Endodermal cell (in vitro differentiated cells): ENCODE results near the gene SLAIN1. TPM values are rescaled to one million over a fixed set of nuclear protein-coding genes. Genes with fewer than 3 reads are reported as not detected.

Source experiments
- DNase-seq: peaks from one replicate; pipeline ENCODE4 v3.0.0-alpha.2; 2017
- H3K27ac ChIP-seq: 2 replicates; pipeline ENCODE4 v1.5.1; 2013; ENCODE audit warnings: mild to moderate bottlenecking, low read depth, low read length, moderate library complexity
- H3K27me3 ChIP-seq: 2 replicates; pipeline ENCODE4 v1.6.1; 2013; ENCODE audit warnings: mild to moderate bottlenecking, low read length, moderate library complexity; ENCODE audit not compliant: insufficient read depth, control insufficient read depth, poor library complexity, severe bottlenecking
- H3K36me3 ChIP-seq: 2 replicates; pipeline ENCODE4 v1.7.0; 2013; ENCODE audit warnings: mild to moderate bottlenecking, low read length, moderate library complexity; ENCODE audit not compliant: control insufficient read depth, insufficient read depth
- H3K4me1 ChIP-seq: one replicate; pipeline ENCODE4 v1.7.0; 2013; ENCODE audit warnings: low read length; ENCODE audit not compliant: control insufficient read depth, insufficient read depth
- H3K4me3 ChIP-seq: 2 replicates; pipeline ENCODE4 v1.5.1; 2013; ENCODE audit warnings: mild to moderate bottlenecking, low read length, moderate library complexity
- H3K9ac ChIP-seq: 2 replicates; pipeline ENCODE4 v1.6.1; 2013; ENCODE audit warnings: mild to moderate bottlenecking, low read length, moderate library complexity; ENCODE audit not compliant: poor library complexity, severe bottlenecking; ENCODE audit errors: extremely low read depth
- H3K9me3 ChIP-seq: 2 replicates; pipeline ENCODE4 v1.6.1; 2013; ENCODE audit warnings: mild to moderate bottlenecking, low read length, moderate library complexity; ENCODE audit not compliant: control insufficient read depth
- H3K27ac Mint-ChIP-seq: 2 replicates; pipeline ENCODE4 v1.8.0; 2020; ENCODE audit warnings: mixed read lengths
- H3K27me3 Mint-ChIP-seq: 2 replicates; pipeline ENCODE4 v1.8.0; 2021; ENCODE audit warnings: mild to moderate bottlenecking, mixed read lengths; ENCODE audit not compliant: insufficient read depth
- H3K36me3 Mint-ChIP-seq: 2 replicates; pipeline ENCODE4 v1.8.0; 2020; ENCODE audit warnings: low read depth, mixed read lengths
- H3K4me1 Mint-ChIP-seq: 2 replicates; pipeline ENCODE4 v1.8.0; 2020; ENCODE audit warnings: mixed read lengths
- H3K4me3 Mint-ChIP-seq: 2 replicates; pipeline ENCODE4 v1.8.0; 2020; ENCODE audit warnings: mild to moderate bottlenecking, moderate library complexity, mixed read lengths
- H3K9me3 Mint-ChIP-seq: 2 replicates; pipeline ENCODE4 v1.8.0; 2020; ENCODE audit warnings: mild to moderate bottlenecking, mixed read lengths
- WGBS, 2 experiments: methylation state at CpG; one replicate each; pipeline versions ENCODE4 v1.1.5 to v1.1.7; 2013; ENCODE audit warnings: missing lambda C conversion rate in 2 of 2, mixed read lengths in 1 of 2; ENCODE audit not compliant: insufficient coverage in 1 of 2, insufficient read length in 1 of 2; 5-methylcytosine and 5-hydroxymethylcytosine counted together
- total RNA-seq, 2 donors: library from RNA; stranded (reverse); fragmentation: NEBNext Ultra II Directional in 1 of 2; extraction: Animal tissue kit (Norgen Biotek cat#: 25700) in 1 of 2; gene quantifications; 2 replicates in 1 of 2; 3 replicates in 1 of 2; pipeline ENCODE4 v1.2.1, GENCODE V29; 2021
- TF ChIP-seq, protein P1 (sequence below): fragments of 200-600 bp; sonication (generic); conservative IDR thresholded peaks from 2 replicates; pipeline ENCODE4 v1.5.0; 2021; ENCODE audit warnings: antibody characterized with exemption, mild to moderate bottlenecking

Gene SLAIN1
- total RNA-seq, 2 donors from 2014 or later = 24.0 to 25.7 TPM

DNA sequence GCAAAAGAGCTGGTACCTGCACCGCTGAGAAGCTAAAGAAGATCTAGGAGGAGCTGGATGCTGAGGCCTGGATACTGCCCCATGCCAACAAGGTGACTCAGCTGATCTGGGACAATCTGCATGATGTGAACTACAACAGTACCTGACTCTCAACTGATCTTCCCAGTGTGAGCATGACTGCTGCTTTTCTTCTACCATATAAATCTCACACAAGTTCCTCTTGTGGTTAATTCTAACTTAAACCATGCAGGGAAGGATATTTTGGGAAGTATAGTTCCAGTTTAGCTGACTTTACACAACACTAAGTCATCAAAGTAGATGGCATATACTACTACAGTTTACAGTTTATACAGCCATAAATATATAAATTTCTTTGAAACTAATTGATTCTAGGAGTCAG lies 91.9 kb downstream of the SLAIN1 start:
- Mint-ChIP-seq H3K27ac (no peak overlapping the region), H3K4me1 (no peaks in the 10 kb centered on the region), H3K9me3 (peaks cover 45% of the 10 kb centered on the region), H3K27me3 (no peaks in the 10 kb centered on the region), H3K36me3 (peaks cover 10% of the 10 kb centered on the region), H3K4me3 (no peak overlapping the region)
- no peak overlapping the region for H3K4me3 ChIP-seq
- 94 to 100% methylated on average over 1 of the region's 1 CpG for WGBS, 2 experiments
- H3K27ac ChIP-seq = no peak overlapping the region
- TF ChIP-seq, protein P1, sequence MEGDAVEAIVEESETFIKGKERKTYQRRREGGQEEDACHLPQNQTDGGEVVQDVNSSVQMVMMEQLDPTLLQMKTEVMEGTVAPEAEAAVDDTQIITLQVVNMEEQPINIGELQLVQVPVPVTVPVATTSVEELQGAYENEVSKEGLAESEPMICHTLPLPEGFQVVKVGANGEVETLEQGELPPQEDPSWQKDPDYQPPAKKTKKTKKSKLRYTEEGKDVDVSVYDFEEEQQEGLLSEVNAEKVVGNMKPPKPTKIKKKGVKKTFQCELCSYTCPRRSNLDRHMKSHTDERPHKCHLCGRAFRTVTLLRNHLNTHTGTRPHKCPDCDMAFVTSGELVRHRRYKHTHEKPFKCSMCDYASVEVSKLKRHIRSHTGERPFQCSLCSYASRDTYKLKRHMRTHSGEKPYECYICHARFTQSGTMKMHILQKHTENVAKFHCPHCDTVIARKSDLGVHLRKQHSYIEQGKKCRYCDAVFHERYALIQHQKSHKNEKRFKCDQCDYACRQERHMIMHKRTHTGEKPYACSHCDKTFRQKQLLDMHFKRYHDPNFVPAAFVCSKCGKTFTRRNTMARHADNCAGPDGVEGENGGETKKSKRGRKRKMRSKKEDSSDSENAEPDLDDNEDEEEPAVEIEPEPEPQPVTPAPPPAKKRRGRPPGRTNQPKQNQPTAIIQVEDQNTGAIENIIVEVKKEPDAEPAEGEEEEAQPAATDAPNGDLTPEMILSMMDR = no peak
- H3K27me3 ChIP-seq = no peaks in the 10 kb centered on the region
- no peak for DNase-seq
- H3K36me3 ChIP-seq = no peaks in the 10 kb centered on the region
- H3K9ac ChIP-seq = no peak overlapping the region
- peaks cover 43% of the 10 kb centered on the region for H3K9me3 ChIP-seq
- no peaks in the 10 kb centered on the region for H3K4me1 ChIP-seq

DNA sequence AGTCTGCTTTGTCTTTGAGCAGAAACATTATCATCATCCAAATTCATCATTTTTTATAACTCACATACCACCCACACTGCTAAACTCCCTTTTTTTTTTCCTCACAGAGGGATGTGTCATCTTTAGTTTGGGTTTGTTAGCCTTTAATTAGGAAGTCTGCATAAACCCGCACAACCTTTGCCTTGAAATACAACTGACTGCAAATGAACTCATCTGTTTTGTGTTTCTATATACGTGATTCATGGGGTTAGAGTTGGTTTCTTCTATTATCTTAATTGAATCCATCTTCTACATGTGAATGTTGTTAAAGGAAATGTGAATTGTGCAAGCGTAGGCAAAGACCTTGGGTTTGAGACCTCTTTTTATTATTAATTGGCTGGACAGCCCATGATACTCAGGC lies 102.7 kb downstream of the SLAIN1 start:
- Mint-ChIP-seq H3K27ac (no peak overlapping the region), H3K9me3 (no peaks in the 10 kb centered on the region), H3K4me1 (no peaks in the 10 kb centered on the region), H3K36me3 (no peaks in the 10 kb centered on the region), H3K4me3 (no peak overlapping the region), H3K27me3 (no peaks in the 10 kb centered on the region)
- Histone ChIP-seq H3K9ac (no peak overlapping the region), H3K36me3 (no peaks in the 10 kb centered on the region), H3K27me3 (peaks cover 8% of the 10 kb centered on the region), H3K9me3 (no peaks in the 10 kb centered on the region), H3K27ac (no peak overlapping the region), H3K4me3 (no peak overlapping the region), H3K4me1 (no peaks in the 10 kb centered on the region)
- 93 to 100% methylated on average over 1 to 3 of the region's 3 CpGs for whole genome bisulfite sequencing, 2 experiments
- no peak for DNase-seq
- TF ChIP-seq, protein P1 = no peak

DNA sequence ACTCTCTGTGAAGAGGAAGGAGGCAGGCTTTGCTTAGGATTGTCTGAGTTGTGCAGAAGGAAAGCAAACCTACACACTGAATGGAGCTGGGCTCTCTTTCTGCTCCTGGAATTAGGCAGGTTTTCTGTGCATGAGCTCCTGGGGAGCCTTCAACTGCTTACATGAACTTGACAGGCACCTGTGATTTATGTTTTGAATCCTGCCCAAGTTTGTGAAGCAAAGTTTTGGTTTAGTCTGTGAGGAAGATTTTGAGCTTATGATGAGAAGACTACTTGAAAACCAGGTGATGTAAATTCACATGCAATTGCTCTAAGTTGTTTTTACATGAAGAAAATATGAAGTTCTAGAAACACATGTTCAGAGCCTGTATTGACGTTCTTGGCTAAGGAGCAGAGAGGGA lies 109.0 kb downstream of the SLAIN1 start:
- H3K4me3 Mint-ChIP-seq = no peak overlapping the region
- H3K27ac ChIP-seq = no peak overlapping the region
- H3K9me3 Mint-ChIP-seq = no peaks in the 10 kb centered on the region
- 79 to 100% methylated on average over 1 of the region's 1 CpG for WGBS, 2 experiments
- H3K9me3 ChIP-seq = no peaks in the 10 kb centered on the region
- no peak for DNase-seq
- H3K27me3 Mint-ChIP-seq = peaks cover 10% of the 10 kb centered on the region
- TF ChIP-seq, protein P1 = no peak
- H3K27ac Mint-ChIP-seq = no peak overlapping the region
- no peaks in the 10 kb centered on the region for H3K36me3 ChIP-seq
- H3K4me1 Mint-ChIP-seq = no peaks in the 10 kb centered on the region
- no peak overlapping the region for H3K9ac ChIP-seq
- H3K4me1 ChIP-seq = no peaks in the 10 kb centered on the region
- H3K36me3 Mint-ChIP-seq = no peaks in the 10 kb centered on the region
- H3K4me3 ChIP-seq = no peak overlapping the region
- peaks cover 11% of the 10 kb centered on the region for H3K27me3 ChIP-seq
